Tibial nerve (tissue), 4 donors: ENCODE measurements around the gene PSMD8.

ENCODE experiments used
- EP300 ChIP-seq, 2 donors: sonication (generic); formaldehyde crosslinking; IDR thresholded peaks; one replicate each; pipeline ENCODE4 v1.6.1; 2017; ENCODE audit warnings: antibody characterized with exemption in 2 of 2, mild to moderate bottlenecking in 1 of 2
- POLR2A ChIP-seq, 2 donors: fragments of 450-650 bp; IDR thresholded peaks; one replicate each; pipeline ENCODE4 v1.6.1; 2017; ENCODE audit warnings: antibody characterized with exemption in 2 of 2, mild to moderate bottlenecking in 2 of 2, moderate library complexity in 2 of 2
- TF ChIP-seq, protein P1 (sequence below), 5 experiments: fragments of 200-600 bp in 3 of 5; fragments of 450-650 bp in 2 of 5; sonication (generic) in 3 of 5; IDR thresholded peaks; one replicate each; pipeline ENCODE4 v1.5.1; 2016 to 2019; ENCODE audit warnings: antibody characterized with exemption in 5 of 5, mild to moderate bottlenecking in 3 of 5, moderate library complexity in 2 of 5

DNA sequence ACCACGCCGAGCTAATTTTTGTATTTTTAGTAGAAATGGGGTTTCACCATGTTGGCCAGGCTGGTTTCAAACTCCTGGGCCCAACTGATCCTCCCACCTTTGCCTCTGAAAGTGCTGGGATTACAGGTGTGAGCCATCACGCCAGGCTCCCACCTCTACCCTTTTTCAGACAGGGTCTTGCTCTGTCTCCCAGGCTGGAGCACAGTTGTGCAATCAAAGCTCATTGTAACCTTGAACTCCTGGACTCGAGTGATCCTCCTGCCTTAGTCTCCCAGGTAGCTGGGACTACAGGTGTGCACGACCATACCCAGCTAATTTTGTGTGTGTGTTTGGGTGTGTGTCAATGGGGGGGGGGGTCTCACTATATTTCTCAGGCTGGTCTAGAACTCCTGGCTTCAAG, 49.9 kb downstream of the PSMD8 start:
- TF ChIP-seq POLR2A (IDR thresholded peaks at IDR 0.05) (no peak), EP300 (IDR thresholded peaks at IDR 0.05) (no peak)
- TF ChIP-seq, protein P1, sequence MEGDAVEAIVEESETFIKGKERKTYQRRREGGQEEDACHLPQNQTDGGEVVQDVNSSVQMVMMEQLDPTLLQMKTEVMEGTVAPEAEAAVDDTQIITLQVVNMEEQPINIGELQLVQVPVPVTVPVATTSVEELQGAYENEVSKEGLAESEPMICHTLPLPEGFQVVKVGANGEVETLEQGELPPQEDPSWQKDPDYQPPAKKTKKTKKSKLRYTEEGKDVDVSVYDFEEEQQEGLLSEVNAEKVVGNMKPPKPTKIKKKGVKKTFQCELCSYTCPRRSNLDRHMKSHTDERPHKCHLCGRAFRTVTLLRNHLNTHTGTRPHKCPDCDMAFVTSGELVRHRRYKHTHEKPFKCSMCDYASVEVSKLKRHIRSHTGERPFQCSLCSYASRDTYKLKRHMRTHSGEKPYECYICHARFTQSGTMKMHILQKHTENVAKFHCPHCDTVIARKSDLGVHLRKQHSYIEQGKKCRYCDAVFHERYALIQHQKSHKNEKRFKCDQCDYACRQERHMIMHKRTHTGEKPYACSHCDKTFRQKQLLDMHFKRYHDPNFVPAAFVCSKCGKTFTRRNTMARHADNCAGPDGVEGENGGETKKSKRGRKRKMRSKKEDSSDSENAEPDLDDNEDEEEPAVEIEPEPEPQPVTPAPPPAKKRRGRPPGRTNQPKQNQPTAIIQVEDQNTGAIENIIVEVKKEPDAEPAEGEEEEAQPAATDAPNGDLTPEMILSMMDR (IDR thresholded peaks at IDR 0.05) = no peak
